LNCAP (cell line): ENCODE measurements around the gene BATF3.

Experiments
- CTCF ChIP-seq: fragments of 450-650 bp; IDR thresholded peaks from 2 replicates; pipeline ENCODE4 v1.5.1; 2017; ENCODE audit warnings: mild to moderate bottlenecking

BATF3 gene

GRCh38 chr1:212685429-212685828 lies 14.2 kb downstream of the BATF3 start:
- TF ChIP-seq CTCF, result no peak

- TF ChIP-seq CTCF, result no peak
These were observed 15.0 kb downstream of the BATF3 start for GRCh38 chr1:212684521-212685090.

- TF ChIP-seq CTCF, result no peak
These were observed 15.6 kb downstream of the BATF3 start for GRCh38 chr1:212684076-212684475.

- TF ChIP-seq CTCF, result no peak
These were observed 16.3 kb downstream of the BATF3 start for GRCh38 chr1:212683357-212683722.

GRCh38 chr1:212680680-212681389 lies 18.8 kb downstream of the BATF3 start:
- TF ChIP-seq CTCF, result no peak

GRCh38 chr1:212678456-212679410 lies 20.9 kb downstream of the BATF3 start:
- TF ChIP-seq CTCF, result no peak

GRCh38 chr1:212677573-212677972 lies 22.1 kb downstream of the BATF3 start:
- TF ChIP-seq CTCF, result no peak
